GM10266 (cell line): ENCODE results near the gene SLFN13.
"Not testable (repeated sequence)": the region's sequence is repeated elsewhere in the genome, so short reads cannot be mapped to it uniquely, and the experiment has no call there.

Experiments
- DNase-seq: peaks from one replicate; pipeline ENCODE4 v3.0.0; 2012; ENCODE audit errors: extremely low spot score
- CTCF ChIP-seq: IDR thresholded peaks from 2 replicates; pipeline ENCODE4 v1.5.1; 2012; ENCODE audit warnings: mild to moderate bottlenecking, low read depth; ENCODE audit not compliant: control insufficient read depth, insufficient read depth; ENCODE audit errors: missing control alignments

SLFN13 gene

GRCh38 chr17:35429702-35430101 lies 18.9 kb downstream of the SLFN13 start:
- no peak for TF ChIP-seq CTCF
- DNase-seq: no peak

DNA sequence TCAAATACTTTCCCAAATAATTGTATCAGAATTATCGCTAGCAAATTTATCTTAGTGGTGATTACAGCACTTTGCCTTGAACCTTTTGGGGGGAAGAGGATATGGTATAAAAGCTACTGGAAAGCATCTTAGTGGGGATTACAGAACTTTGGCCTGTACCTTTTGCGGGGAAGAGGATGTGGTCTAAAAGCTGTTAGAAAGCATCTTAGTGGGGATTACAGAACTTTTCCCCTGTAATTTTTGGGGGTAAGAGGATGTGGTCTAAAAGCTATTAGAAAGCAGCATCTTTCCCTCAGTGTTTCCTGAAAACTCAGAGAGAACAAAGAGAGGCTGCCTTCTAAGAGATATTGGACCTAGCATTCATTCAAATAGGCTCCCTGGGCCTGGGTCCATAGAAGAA lies 20.3 kb downstream of the SLFN13 start:
- TF ChIP-seq CTCF: no peak
- DNase-seq: no peak

- no peak for TF ChIP-seq CTCF
- DNase-seq: no peak
Measured at GRCh38 chr17:35423761-35424160, 24.8 kb downstream of the SLFN13 start.

- DNase-seq: not testable (repeated sequence)
Measured at GRCh38 chr17:35421069-35421468, 27.5 kb downstream of the SLFN13 start.

- no peak for DNase-seq
Measured at GRCh38 chr17:35416659-35417058, 31.9 kb downstream of the SLFN13 start.

DNA sequence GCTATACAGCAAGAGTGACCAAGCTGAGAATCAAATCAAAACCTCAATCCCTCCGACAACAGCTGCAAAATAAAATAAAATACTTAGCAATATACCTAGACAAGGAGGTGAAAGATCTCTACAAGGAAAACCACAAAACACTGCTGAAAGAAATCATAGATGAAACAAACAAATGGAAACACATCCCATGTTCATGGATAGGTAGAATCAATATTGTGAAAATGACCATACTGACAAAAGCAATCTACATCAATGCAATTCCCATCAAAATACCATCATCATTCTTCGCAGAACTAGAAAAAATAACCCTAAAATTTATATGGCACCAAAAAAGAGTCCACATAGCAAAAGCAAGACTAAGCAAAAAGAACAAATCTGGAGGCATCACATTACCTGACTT lies 33.9 kb downstream of the SLFN13 start:
- DNase-seq: not testable (repeated sequence)

More at GRCh38 chr17:35416659-35417058, 31.9 kb downstream of the SLFN13 start:
- TF ChIP-seq CTCF: no peak

- TF ChIP-seq CTCF: no peak
Measured at GRCh38 chr17:35414247-35414646, 34.3 kb downstream of the SLFN13 start.

GRCh38 chr17:35407531-35407930 lies 41.0 kb downstream of the SLFN13 start:
- TF ChIP-seq CTCF: no peak

More at GRCh38 chr17:35414247-35414646, 34.3 kb downstream of the SLFN13 start:
- no peak for DNase-seq

GRCh38 chr17:35406568-35406967 lies 42.0 kb downstream of the SLFN13 start:
- TF ChIP-seq CTCF: no peak
- no peak for DNase-seq

More at GRCh38 chr17:35407531-35407930, 41.0 kb downstream of the SLFN13 start:
- no peak for DNase-seq
